H1 (cell line): ENCODE results near the gene OR7D4.

Source experiments
- ATF3 ChIP-seq: IDR thresholded peaks from 2 replicates; pipeline ENCODE4 v1.6.1; 2011; ENCODE audit warnings: low read depth, mild to moderate bottlenecking, low read length; ENCODE audit not compliant: insufficient read depth
- BRCA1 ChIP-seq: IDR thresholded peaks from 2 replicates; pipeline ENCODE4 v1.6.1; 2012; ENCODE audit warnings: low read depth, low read length, improper control_type of control experiment
- CEBPB ChIP-seq: IDR thresholded peaks from 2 replicates; pipeline ENCODE4 v1.6.1; 2012; ENCODE audit warnings: low read depth, low read length
- CTCF ChIP-seq, 3 experiments: IDR thresholded peaks; 1 replicate in 2 of 3; 2 replicates in 1 of 3; pipeline versions ENCODE4 v1.5.1 to v1.6.1; 2011; ENCODE audit warnings: low read length in 3 of 3, mild to moderate bottlenecking in 3 of 3, inconsistent platforms in 2 of 3, low read depth in 1 of 3, moderate library complexity in 1 of 3; ENCODE audit not compliant: insufficient read depth in 1 of 3; ENCODE audit errors: control extremely low read depth in 1 of 3
- EP300 ChIP-seq, 2 experiments: IDR thresholded peaks; 1 replicate in 1 of 2; 2 replicates in 1 of 2; pipeline ENCODE4 v1.6.1; 2011 to 2012; ENCODE audit warnings: low read depth in 2 of 2, low read length in 2 of 2, mild to moderate bottlenecking in 2 of 2, borderline replicate concordance in 1 of 2, inconsistent platforms in 1 of 2, moderate library complexity in 1 of 2
- FOSL1 ChIP-seq: IDR thresholded peaks from 2 replicates; pipeline ENCODE4 v1.6.1; 2011; ENCODE audit warnings: mild to moderate bottlenecking, low read depth, low read length, moderate library complexity; ENCODE audit not compliant: insufficient read depth
- MAX ChIP-seq: IDR thresholded peaks from 2 replicates; pipeline ENCODE4 v1.6.1; 2012; ENCODE audit warnings: inconsistent platforms
- POLR2AphosphoS5 ChIP-seq: IDR thresholded peaks from 2 replicates; pipeline ENCODE4 v1.6.1; 2011; ENCODE audit warnings: low read depth, low read length
- RNF2 ChIP-seq: fragments of 200-900, 300-1000 bp; sonication (generic); IDR thresholded peaks from 2 replicates; pipeline ENCODE4 v1.7.1; 2016; ENCODE audit warnings: borderline replicate concordance, low read depth, mild to moderate bottlenecking, antibody characterized with exemption, low read length; ENCODE audit not compliant: poor library complexity, severe bottlenecking; ENCODE audit errors: missing control alignments
- SP1 ChIP-seq: IDR thresholded peaks from 2 replicates; pipeline ENCODE4 v1.6.1; 2011; ENCODE audit warnings: low read depth, low read length
- USF2 ChIP-seq: IDR thresholded peaks from 2 replicates; pipeline ENCODE4 v1.6.1; 2011; ENCODE audit warnings: low read length, improper control_type of control experiment

- TF ChIP-seq ATF3 (no peak), CTCF (IDR thresholded peaks at IDR 0.05; ENCODE audit: control extremely low read depth in 1 of 3, insufficient read depth in 1 of 3, low read depth in 1 of 3, low read length in 3 of 3) (no peak), POLR2AphosphoS5 (no peak), EP300 (IDR thresholded peaks at IDR 0.05; ENCODE audit: borderline replicate concordance in 1 of 2, low read depth in 2 of 2, low read length in 2 of 2) (no peak), SP1 (no peak), USF2 (no peak), MAX (no peak), FOSL1 (no peak), CEBPB (no peak), RNF2 (no peak), BRCA1 (no peak)
Measured at GRCh38 chr19:9251236-9251635, 31.8 kb upstream of the OR7D4 start.
